HCT116 (cell line): ENCODE results near the gene SLC3A2. TPM values are rescaled to one million over a fixed set of nuclear protein-coding genes. Genes with fewer than 3 reads are reported as not detected.

Experiments
- ATAC-seq: fragments of 200-7000 bp; cut with Tn5 transposase; 2 replicates; pipeline ENCODE4 v1.9.1; 2020; ENCODE audit warnings: mild to moderate bottlenecking, moderate library complexity
- BruUV-seq: library from RNA; stranded (reverse); fragments of 400-500 nt; replicated peaks from 2 replicates; lab custom pipeline; 2021; lab: Mats Ljungman, UMichigan
- CTCF ChIA-PET: fragments of 300-600 bp; sonication (Branson Sonifier 250); formaldehyde crosslinking; loops from one replicate; lab custom pipeline; 2021; ENCODE audit warnings: antibody characterized with exemption; lab: Charles Lee
- POLR2A ChIA-PET: fragments of 300-600, 350-600 bp; sonication (Branson Sonifier 250); formaldehyde crosslinking; loops from one replicate; lab custom pipeline; 2021; ENCODE audit warnings: antibody characterized with exemption; lab: Charles Lee
- RAD21 ChIA-PET, 2 experiments: fragments of 300-600 bp; sonication (Branson Sonifier 250); formaldehyde crosslinking; loops; one replicate each; lab custom pipeline; 2023; ENCODE audit warnings: low total read pairs in 2 of 2; ENCODE audit not compliant: uncharacterized antibody in 2 of 2, unreplicated experiment in 2 of 2, low non-redundant PET in 1 of 2; lab: Charles Lee
- DNase-seq: peaks from one replicate; pipeline ENCODE4 v3.0.0-alpha.2; 2010; ENCODE audit warnings: low read depth, low spot score
- H2AFZ ChIP-seq: fragments of 200-600 bp; shearing (Covaris generic), sonication (generic); 2 replicates; pipeline ENCODE4 v1.6.1; 2017; ENCODE audit warnings: low read depth, mixed run types, mixed read lengths, antibody characterized with exemption, low read length; ENCODE audit not compliant: poor library complexity, severe bottlenecking
- H3K27ac ChIP-seq: 2 replicates; pipeline ENCODE4 v1.5.1; 2012; ENCODE audit warnings: low read depth, low read length
- H3K27me3 ChIP-seq: fragments of 200-600 bp; sonication (generic); 2 replicates; pipeline ENCODE4 v1.6.1; 2016; ENCODE audit warnings: mixed run types, low read length, mixed read lengths; ENCODE audit not compliant: insufficient read depth
- H3K36me3 ChIP-seq, 2 experiments: fragments of 200-500 bp in 1 of 2; fragments of 200-600 bp in 1 of 2; sonication (Bioruptor generic) in 1 of 2; sonication (generic) in 1 of 2; 2 replicates each; pipeline versions ENCODE4 v1.5.1 to v1.6.1; 2014 to 2016; ENCODE audit warnings: low read length in 2 of 2, inconsistent platforms in 1 of 2, mixed read lengths in 1 of 2, mixed run types in 1 of 2; ENCODE audit not compliant: insufficient read depth in 2 of 2, control insufficient read depth in 1 of 2
- H3K4me1 ChIP-seq, 2 experiments: fragments of 200-600 bp in 1 of 2; sonication (generic) in 1 of 2; 2 replicates each; pipeline versions ENCODE4 v1.5.1 to v1.6.1; 2012 to 2017; ENCODE audit warnings: low read length in 2 of 2, inconsistent platforms in 1 of 2, mild to moderate bottlenecking in 1 of 2, mixed read lengths in 1 of 2, mixed run types in 1 of 2, moderate library complexity in 1 of 2; ENCODE audit not compliant: insufficient read depth in 2 of 2, control insufficient read depth in 1 of 2
- H3K4me2 ChIP-seq: fragments of 200-600 bp; sonication (generic); 2 replicates; pipeline ENCODE4 v1.6.1; 2017; ENCODE audit warnings: mixed run types, low read length, mixed read lengths
- H3K4me3 ChIP-seq, 2 experiments: fragments of 200-600 bp in 1 of 2; sonication (generic) in 1 of 2; replicated peaks in 1 of 2; 2 replicates each; pipeline ENCODE4 v1.5.1; 2011 to 2016; ENCODE audit warnings: low read length in 2 of 2, control low read depth in 1 of 2, low read depth in 1 of 2, mild to moderate bottlenecking in 1 of 2, mixed read lengths in 1 of 2, mixed run types in 1 of 2
- H3K79me2 ChIP-seq: fragments of 200-600 bp; sonication (generic); 2 replicates; pipeline ENCODE4 v1.6.1; 2017; ENCODE audit warnings: mild to moderate bottlenecking, mixed run types, low read length, moderate library complexity, mixed read lengths; ENCODE audit not compliant: insufficient read depth
- H3K9ac ChIP-seq: fragments of 200-600 bp; sonication (generic); 2 replicates; pipeline ENCODE4 v1.6.1; 2016; ENCODE audit warnings: low read length, mixed read lengths
- H3K9me2 ChIP-seq: fragments of 200-600 bp; sonication (generic), shearing (Covaris generic); 2 replicates; pipeline ENCODE4 v1.6.1; 2017; ENCODE audit warnings: mixed run types, mild to moderate bottlenecking, moderate library complexity; ENCODE audit not compliant: insufficient read depth
- H3K9me3 ChIP-seq, 2 experiments: fragments of 200-500 bp in 1 of 2; fragments of 200-600 bp in 1 of 2; sonication (Bioruptor generic) in 1 of 2; sonication (generic) in 1 of 2; 2 replicates each; pipeline ENCODE4 v1.6.1; 2014 to 2017; ENCODE audit warnings: low read length in 2 of 2, mixed read lengths in 2 of 2, inconsistent platforms in 1 of 2, low read depth in 1 of 2, mild to moderate bottlenecking in 1 of 2, mixed run types in 1 of 2, moderate library complexity in 1 of 2; ENCODE audit not compliant: control insufficient read depth in 1 of 2, insufficient read depth in 1 of 2
- H4K20me1 ChIP-seq: fragments of 200-600 bp; sonication (generic), shearing (Covaris generic); 2 replicates; pipeline ENCODE4 v1.6.1; 2017; ENCODE audit warnings: mixed run types, mild to moderate bottlenecking, moderate library complexity; ENCODE audit not compliant: insufficient read depth
- ATF3 ChIP-seq: IDR thresholded peaks from 2 replicates; pipeline ENCODE4 v1.6.1; 2012
- CBX3 ChIP-seq: IDR thresholded peaks from 2 replicates; pipeline ENCODE4 v1.6.1; 2012; ENCODE audit warnings: low read depth
- CEBPB ChIP-seq: IDR thresholded peaks from 2 replicates; pipeline ENCODE4 v1.6.1; 2012; ENCODE audit warnings: low read depth
- EGR1 ChIP-seq: IDR thresholded peaks from 2 replicates; pipeline ENCODE4 v1.6.1; 2012; ENCODE audit warnings: low read depth
- ELF1 ChIP-seq: IDR thresholded peaks from 2 replicates; pipeline ENCODE4 v1.6.1; 2012; ENCODE audit warnings: low read depth, borderline replicate concordance
- EZH2 ChIP-seq: fragments of 200-600 bp; sonication (generic); IDR thresholded peaks from 2 replicates; pipeline ENCODE4 v1.6.1; 2017; ENCODE audit warnings: antibody characterized with exemption, mixed run types
- EZH2phosphoT487 ChIP-seq: fragments of 200-600 bp; IDR thresholded peaks from 2 replicates; pipeline ENCODE4 v1.6.1; 2018; ENCODE audit warnings: antibody characterized with exemption, borderline replicate concordance
- FOSL1 ChIP-seq: IDR thresholded peaks from 2 replicates; pipeline ENCODE4 v1.6.1; 2012; ENCODE audit warnings: low read depth
- JUND ChIP-seq: IDR thresholded peaks from 2 replicates; pipeline ENCODE4 v1.6.1; 2012
- MAX ChIP-seq: IDR thresholded peaks from 2 replicates; pipeline ENCODE4 v1.6.1; 2012
- POLR2A ChIP-seq: IDR thresholded peaks from 2 replicates; pipeline ENCODE4 v1.7.0; 2011; ENCODE audit warnings: borderline replicate concordance; ENCODE audit not compliant: insufficient read depth, insufficient read length; ENCODE audit errors: extremely low read depth
- POLR2AphosphoS5 ChIP-seq: IDR thresholded peaks from 2 replicates; pipeline ENCODE4 v1.6.1; 2011; ENCODE audit warnings: mild to moderate bottlenecking, low read depth, low read length, moderate library complexity
- REST ChIP-seq: IDR thresholded peaks from 2 replicates; pipeline ENCODE4 v1.6.1; 2012; ENCODE audit warnings: low read depth
- SIN3A ChIP-seq: IDR thresholded peaks from 2 replicates; pipeline ENCODE4 v1.6.1; 2012; ENCODE audit warnings: low read depth
- SRF ChIP-seq: IDR thresholded peaks from 2 replicates; pipeline ENCODE4 v1.6.1; 2012; ENCODE audit warnings: low read depth
- TCF7L2 ChIP-seq: IDR thresholded peaks from 2 replicates; pipeline ENCODE4 v1.7.0; 2011; ENCODE audit warnings: borderline replicate concordance, inconsistent platforms; ENCODE audit not compliant: insufficient read depth, insufficient read length; ENCODE audit errors: extremely low read depth
- YY1 ChIP-seq: IDR thresholded peaks from 2 replicates; pipeline ENCODE4 v1.6.1; 2011; ENCODE audit warnings: low read length, low read depth, moderate library complexity, mild to moderate bottlenecking; ENCODE audit not compliant: insufficient replicate concordance; ENCODE audit errors: extremely low read depth
- ZBTB33 ChIP-seq: IDR thresholded peaks from 2 replicates; pipeline ENCODE4 v1.6.1; 2011; ENCODE audit warnings: mild to moderate bottlenecking, low read length, moderate library complexity; ENCODE audit not compliant: insufficient replicate concordance; ENCODE audit errors: extremely low read depth
- ZFX ChIP-seq: fragments of 450-650 bp; IDR thresholded peaks from 2 replicates; pipeline ENCODE4 v1.6.1; 2017
- ZNF274 ChIP-seq: fragments of 200-500 bp; sonication (Bioruptor generic); IDR thresholded peaks from 2 replicates; pipeline ENCODE4 v1.6.1; 2014; ENCODE audit warnings: mild to moderate bottlenecking, low read depth, low read length, inconsistent platforms
- intact Hi-C: fragments of 100-400 bp; cut with micrococcal nuclease; formaldehyde crosslinking; loops from 2 replicates; pipeline ENCODE4 v1.10.0; 2022
- total RNA-seq: library from RNA; stranded (reverse); gene quantifications from one replicate; pipeline ENCODE4 v1.2.1, GENCODE V29; 2021; ENCODE audit not compliant: unreplicated experiment

The SLC3A2 gene
- total RNA-seq, 1 experiment from 2014 or later, result 418 TPM

GRCh38 chr11:62839050-62839945 is 41.4 kb upstream of the SLC3A2 start, which contains the start of gene WDR74:
Gene WDR74 (minus strand): TSS chr11:62839590. CDS start chr11:62839570, 20 bp downstream.
- peaks cover 10 to 32% of the 10 kb centered on the region in 2 experiments for H3K36me3 ChIP-seq
- ATAC-seq, result peak; percentile 39
- intact Hi-C loops, result no loop called here

More at GRCh38 chr11:62839050-62839945, 41.4 kb upstream of the SLC3A2 start, which contains the start of gene WDR74:
- Histone ChIP-seq H3K9ac (peak within 1 kb of the TSS; percentile 98), H3K9me2 (no peaks in the 10 kb centered on the region), H3K27me3 (no peaks in the 10 kb centered on the region), H3K9me3 (no peaks in the 10 kb centered on the region), H3K4me2 (peak within 1 kb of the TSS; percentile 92), H3K27ac (peak within 1 kb of the TSS; percentile 94), H4K20me1 (no peaks in the 10 kb centered on the region), H3K4me3 (peak within 1 kb of the TSS; percentile 82 to 87), H3K79me2 (peaks cover 52% of the 10 kb centered on the region), H3K4me1 (peaks cover 8 to 36% of the 10 kb centered on the region in 2 experiments; a peak in 3 of 4 replicates), H2AFZ (no peak within 1 kb of the TSS)
- RAD21 ChIA-PET, result no interaction called here
- TF ChIP-seq EGR1, result no peak
- TF ChIP-seq ZFX, result peak; percentile 47; the same call in 1 of the 2 replicates
- peak; percentile 95 for TF ChIP-seq POLR2AphosphoS5
- peak; percentile 96 for TF ChIP-seq YY1
- peak; percentile 4 for TF ChIP-seq ZBTB33
- TF ChIP-seq ZNF274, result no peak
- TF ChIP-seq ELF1, result no peak
- TF ChIP-seq ATF3, result no peak
- TF ChIP-seq CBX3, result no peak
- no peak for TF ChIP-seq EZH2
- no peak for TF ChIP-seq REST
- peak; percentile 93 for TF ChIP-seq POLR2A
- TF ChIP-seq EZH2phosphoT487, result no peak
- no peak for TF ChIP-seq CEBPB
- TF ChIP-seq JUND, result no peak
- no peak for TF ChIP-seq SIN3A
- no peak for TF ChIP-seq FOSL1
- TF ChIP-seq MAX, result no peak
- TF ChIP-seq SRF, result no peak
- TF ChIP-seq TCF7L2, result peak; percentile 76
- BruUV-seq, result TSS peak; percentile 6
- POLR2A ChIA-PET, result interaction anchor here (0.9 to 3.4 kb wide), 17 partner anchors 7 to 248 kb away, joined by 3 to 343 read pairs (median 28); partner anchors contain the start of genes C11orf98, CSKMT, HNRNPUL2 and NXF1
- DNase-seq, result peak; percentile 80
- CTCF ChIA-PET, result interaction anchor here (2.9 kb wide), 1 partner anchor 444 kb away, joined by 11 read pairs; no protein-coding TSS in a partner anchor
